DND-41 (cell line): Measurements from ENCODE around the gene SEMA3D.

Experiments used
- ATAC-seq: fragments of 200-7000 bp; cut with Tn5 transposase; 3 replicates; pipeline ENCODE4 v1.9.1; 2021; ENCODE audit warnings: low read depth; ENCODE audit not compliant: insufficient read depth
- DNase-seq: peaks from one replicate; pipeline ENCODE4 v3.0.0-alpha.2; 2020
- H2AFZ ChIP-seq: 2 replicates; pipeline ENCODE4 v1.6.0; 2012; ENCODE audit warnings: low read depth, low read length
- H3K27ac ChIP-seq: 2 replicates; pipeline ENCODE4 v1.5.1; 2012; ENCODE audit warnings: low read length, inconsistent platforms
- H3K27me3 ChIP-seq: fragments of 200-600 bp; sonication (generic); 2 replicates; pipeline ENCODE4 v1.6.0; 2012; ENCODE audit warnings: low read length, mild to moderate bottlenecking, inconsistent platforms; ENCODE audit not compliant: insufficient read depth, poor library complexity
- H3K36me3 ChIP-seq: 2 replicates; pipeline ENCODE4 v1.5.1; 2012; ENCODE audit warnings: low read length, inconsistent platforms; ENCODE audit not compliant: insufficient read depth
- H3K4me1 ChIP-seq: 2 replicates; pipeline ENCODE4 v1.5.1; 2012; ENCODE audit warnings: mild to moderate bottlenecking, low read length; ENCODE audit not compliant: insufficient read depth
- H3K4me2 ChIP-seq: 2 replicates; pipeline ENCODE4 v1.6.0; 2012; ENCODE audit warnings: mild to moderate bottlenecking, moderate library complexity, low read length, inconsistent platforms; ENCODE audit not compliant: insufficient read depth
- H3K4me3 ChIP-seq, 2 experiments: fragments of 200-600 bp in 1 of 2; shearing (Covaris generic) in 1 of 2; 2 replicates each; pipeline ENCODE4 v1.5.1; 2012 to 2016; ENCODE audit warnings: inconsistent platforms in 2 of 2, low read length in 2 of 2, mild to moderate bottlenecking in 2 of 2, low read depth in 1 of 2, moderate library complexity in 1 of 2
- H3K79me2 ChIP-seq: 2 replicates; pipeline ENCODE4 v1.6.0; 2012; ENCODE audit warnings: low read length, inconsistent platforms; ENCODE audit not compliant: insufficient read depth
- H3K9ac ChIP-seq: 2 replicates; pipeline ENCODE4 v1.6.0; 2012; ENCODE audit warnings: low read depth, mild to moderate bottlenecking, inconsistent platforms, low read length, moderate library complexity
- H3K9me3 ChIP-seq: 2 replicates; pipeline ENCODE4 v1.5.1; 2012; ENCODE audit warnings: low read length, moderate library complexity, mild to moderate bottlenecking, inconsistent platforms; ENCODE audit not compliant: insufficient read depth, severe bottlenecking
- H4K20me1 ChIP-seq: 2 replicates; pipeline ENCODE4 v1.6.0; 2012; ENCODE audit warnings: low read length; ENCODE audit not compliant: insufficient read depth
- EZH2 ChIP-seq: IDR thresholded peaks from 3 replicates; pipeline ENCODE4 v1.6.1; 2012; ENCODE audit warnings: borderline replicate concordance, low read depth, mild to moderate bottlenecking, moderate library complexity, low read length, inconsistent platforms; ENCODE audit not compliant: severe bottlenecking
- TF ChIP-seq, protein P1 (sequence below): IDR thresholded peaks from 2 replicates; pipeline ENCODE4 v1.5.1; 2012; ENCODE audit warnings: borderline replicate concordance, low read length, moderate library complexity, mild to moderate bottlenecking; ENCODE audit not compliant: poor library complexity, severe bottlenecking; ENCODE audit errors: extremely low read depth

Gene SEMA3D

DNA sequence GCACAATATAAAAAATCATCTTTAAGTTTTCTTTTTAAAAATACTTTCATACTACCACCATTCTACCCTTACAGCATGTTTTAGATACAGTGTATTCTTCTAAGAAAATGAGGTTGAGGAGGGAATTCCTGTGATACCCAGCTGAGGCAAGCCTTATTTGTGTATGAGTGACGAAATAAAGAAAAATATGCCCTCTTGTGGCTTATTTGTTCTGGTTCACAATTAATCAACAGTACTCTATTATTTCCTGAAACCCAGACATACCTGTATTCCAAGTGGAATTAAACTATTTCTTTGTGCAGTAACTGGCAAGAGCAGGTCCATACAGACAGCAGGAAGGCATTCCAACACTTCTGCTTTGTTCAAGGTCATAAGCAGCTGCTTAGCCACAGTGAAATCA, 4.5 kb upstream of the SEMA3D start:
- H4K20me1 ChIP-seq: no peaks in the 10 kb centered on the region
- H2AFZ ChIP-seq: no peak overlapping the region
- no peak for DNase-seq
- no peak overlapping the region for H3K27ac ChIP-seq
- no peak for ATAC-seq
- no peak overlapping the region for H3K4me3 ChIP-seq
- H3K9me3 ChIP-seq: no peaks in the 10 kb centered on the region
- H3K9ac ChIP-seq: no peak overlapping the region
- no peaks in the 10 kb centered on the region for H3K27me3 ChIP-seq
- H3K79me2 ChIP-seq: no peaks in the 10 kb centered on the region
- H3K4me1 ChIP-seq: no peaks in the 10 kb centered on the region
- TF ChIP-seq, protein P1, sequence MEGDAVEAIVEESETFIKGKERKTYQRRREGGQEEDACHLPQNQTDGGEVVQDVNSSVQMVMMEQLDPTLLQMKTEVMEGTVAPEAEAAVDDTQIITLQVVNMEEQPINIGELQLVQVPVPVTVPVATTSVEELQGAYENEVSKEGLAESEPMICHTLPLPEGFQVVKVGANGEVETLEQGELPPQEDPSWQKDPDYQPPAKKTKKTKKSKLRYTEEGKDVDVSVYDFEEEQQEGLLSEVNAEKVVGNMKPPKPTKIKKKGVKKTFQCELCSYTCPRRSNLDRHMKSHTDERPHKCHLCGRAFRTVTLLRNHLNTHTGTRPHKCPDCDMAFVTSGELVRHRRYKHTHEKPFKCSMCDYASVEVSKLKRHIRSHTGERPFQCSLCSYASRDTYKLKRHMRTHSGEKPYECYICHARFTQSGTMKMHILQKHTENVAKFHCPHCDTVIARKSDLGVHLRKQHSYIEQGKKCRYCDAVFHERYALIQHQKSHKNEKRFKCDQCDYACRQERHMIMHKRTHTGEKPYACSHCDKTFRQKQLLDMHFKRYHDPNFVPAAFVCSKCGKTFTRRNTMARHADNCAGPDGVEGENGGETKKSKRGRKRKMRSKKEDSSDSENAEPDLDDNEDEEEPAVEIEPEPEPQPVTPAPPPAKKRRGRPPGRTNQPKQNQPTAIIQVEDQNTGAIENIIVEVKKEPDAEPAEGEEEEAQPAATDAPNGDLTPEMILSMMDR: no peak
- no peak for TF ChIP-seq EZH2
- H3K4me2 ChIP-seq: no peak overlapping the region
- H3K36me3 ChIP-seq: no peaks in the 10 kb centered on the region

GRCh38 chr7:85186083-85186520, 754 bp downstream of the SEMA3D start:
- H3K4me3 ChIP-seq: no peak overlapping the region
- no peak for ATAC-seq
- H3K9ac ChIP-seq: no peak overlapping the region
- no peaks in the 10 kb centered on the region for H3K36me3 ChIP-seq
- H3K9me3 ChIP-seq: no peaks in the 10 kb centered on the region
- H3K4me1 ChIP-seq: no peaks in the 10 kb centered on the region
- H2AFZ ChIP-seq: no peak overlapping the region
- no peaks in the 10 kb centered on the region for H3K27me3 ChIP-seq
- no peaks in the 10 kb centered on the region for H4K20me1 ChIP-seq
- H3K27ac ChIP-seq: no peak overlapping the region
- no peak overlapping the region for H3K4me2 ChIP-seq
- no peak for DNase-seq
- TF ChIP-seq, protein P1: no peak
- no peak for TF ChIP-seq EZH2
- no peaks in the 10 kb centered on the region for H3K79me2 ChIP-seq

DNA sequence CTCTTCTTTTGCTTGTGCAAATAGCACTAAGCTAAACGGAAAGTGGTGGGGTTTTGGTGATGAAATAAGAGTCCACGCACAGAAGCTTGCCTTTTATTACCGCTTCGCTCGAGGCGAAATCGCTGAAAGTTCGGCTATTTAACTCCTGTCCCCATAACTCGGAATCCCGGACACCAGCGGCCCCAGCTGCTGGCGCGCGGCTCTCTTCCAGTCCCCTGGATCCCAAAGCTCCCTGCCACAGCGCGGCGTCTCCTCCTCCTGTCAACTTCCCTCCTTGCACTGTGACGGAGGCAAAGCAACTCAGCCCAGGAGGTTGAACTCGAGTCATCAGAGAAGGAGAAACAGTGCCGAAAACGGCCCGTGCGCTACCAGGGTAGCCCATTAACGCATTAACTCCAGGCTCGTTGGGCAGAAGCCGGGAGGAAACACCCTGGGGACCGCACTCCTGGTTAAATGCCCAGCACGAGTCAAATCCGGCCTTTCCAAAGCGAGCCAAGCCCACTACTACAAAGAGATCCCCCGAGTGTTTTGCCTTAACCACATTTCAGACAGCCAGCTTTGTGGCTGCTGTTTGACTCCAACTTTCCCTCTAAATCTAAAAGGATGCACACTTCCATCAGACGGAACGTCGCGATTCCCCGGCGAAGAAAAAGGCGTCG, 1.3 kb downstream of the SEMA3D start:
- TF ChIP-seq EZH2: no peak
- TF ChIP-seq, protein P1: no peak
- Histone ChIP-seq H3K4me2 (no peak overlapping the region), H3K9ac (no peak overlapping the region), H3K27me3 (no peaks in the 10 kb centered on the region), H3K27ac (no peak overlapping the region), H4K20me1 (no peaks in the 10 kb centered on the region), H3K79me2 (no peaks in the 10 kb centered on the region), H3K36me3 (no peaks in the 10 kb centered on the region), H3K9me3 (no peaks in the 10 kb centered on the region), H3K4me3 (no peak overlapping the region), H3K4me1 (no peaks in the 10 kb centered on the region), H2AFZ (no peak overlapping the region)
- ATAC-seq (no peak), DNase-seq (no peak)
